Immature natural killer cell (primary cell): ENCODE data around the gene RASGRF2. TPM values are rescaled to one million over a fixed set of nuclear protein-coding genes. Genes with fewer than 3 reads are reported as not detected.

Source experiments
- DNase-seq, 3 donors: peaks; one replicate each; pipeline ENCODE4 v3.0.0; 2022; ENCODE audit warnings: mixed read lengths in 1 of 3
- H3K27ac Mint-ChIP-seq, 6 donors: one replicate each; pipeline ENCODE4 v1.8.0; 2020; ENCODE audit warnings: mixed read lengths in 6 of 6, mild to moderate bottlenecking in 5 of 6, inconsistent platforms in 4 of 6, moderate library complexity in 3 of 6
- H3K27me3 Mint-ChIP-seq, 3 donors: one replicate each; pipeline ENCODE4 v1.8.0; 2020 to 2021; ENCODE audit warnings: low read depth in 3 of 3, mild to moderate bottlenecking in 3 of 3, mixed read lengths in 3 of 3, moderate library complexity in 3 of 3, inconsistent platforms in 1 of 3
- H3K36me3 Mint-ChIP-seq, 3 donors: one replicate each; pipeline ENCODE4 v1.8.0; 2020; ENCODE audit warnings: mixed read lengths in 3 of 3, inconsistent platforms in 2 of 3, mild to moderate bottlenecking in 2 of 3
- H3K4me1 Mint-ChIP-seq, 2 donors: one replicate each; pipeline ENCODE4 v1.8.0; 2020; ENCODE audit warnings: inconsistent platforms in 2 of 2, mild to moderate bottlenecking in 2 of 2, mixed read lengths in 2 of 2, moderate library complexity in 1 of 2
- H3K4me3 Mint-ChIP-seq, 5 donors: one replicate each; pipeline ENCODE4 v1.8.0; 2020; ENCODE audit warnings: mild to moderate bottlenecking in 5 of 5, mixed read lengths in 5 of 5, inconsistent platforms in 3 of 5, moderate library complexity in 3 of 5
- H3K9me3 Mint-ChIP-seq, 6 donors: one replicate each; pipeline ENCODE4 v1.8.0; 2020; ENCODE audit warnings: mild to moderate bottlenecking in 6 of 6, mixed read lengths in 6 of 6, inconsistent platforms in 4 of 6, moderate library complexity in 3 of 6
- polyA plus RNA-seq, 3 donors: library from polyadenylated mRNA; unstranded; fragments of 300-500 nt; fragmentation: Illumina TruSeq; gene quantifications; one replicate each; pipeline ENCODE4 v1.2.3, GENCODE V29; 2021

Gene RASGRF2
- 1 to 10 TPM in 2 of 3 donors, under 1 TPM in 1; 0.17 to 3.8 (median 1.5) TPM for polyA plus RNA-seq

- peaks cover 42 to 49% of the 10 kb centered on the region in 2 donors for H3K4me1 Mint-ChIP-seq
- H3K27ac Mint-ChIP-seq: peak within 1 kb of the TSS; percentile 43 to 89 (median 61)
- H3K36me3 Mint-ChIP-seq: peaks cover 0 to 4% (median 0%) of the 10 kb centered on the region in 3 donors
- H3K9me3 Mint-ChIP-seq: peaks cover 0 to 5% (median 0%) of the 10 kb centered on the region in 6 donors
- peaks cover 5 to 29% (median 17%) of the 10 kb centered on the region in 3 donors for H3K27me3 Mint-ChIP-seq
- peak in 2 of 3 donors; percentile 9 to 12 for DNase-seq
- H3K4me3 Mint-ChIP-seq: peak within 1 kb of the TSS; percentile 82 to 91 (median 90)
Observed at GRCh38 chr5:80959768-80960442, at the start of gene RASGRF2. TSS of gene RASGRF2 (plus strand) at chr5:80960363. CDS start at chr5:80960739, 376 bp downstream.

GRCh38 chr5:80912479-80912878, 47.7 kb upstream of the RASGRF2 start:
- DNase-seq: no peak
- Mint-ChIP-seq H3K4me3 (no peak overlapping the region), H3K27ac (no peak overlapping the region), H3K36me3 (peaks cover 0 to 14% (median 12%) of the 10 kb centered on the region in 3 donors), H3K4me1 (no peaks in the 10 kb centered on the region), H3K27me3 (peaks cover 0 to 2% (median 0%) of the 10 kb centered on the region in 3 donors), H3K9me3 (no peaks in the 10 kb centered on the region)

GRCh38 chr5:80915716-80916115, 44.4 kb upstream of the RASGRF2 start:
- Mint-ChIP-seq H3K4me3 (no peak overlapping the region), H3K4me1 (no peaks in the 10 kb centered on the region), H3K27me3 (no peaks in the 10 kb centered on the region), H3K9me3 (no peaks in the 10 kb centered on the region), H3K36me3 (peaks cover 0 to 8% (median 8%) of the 10 kb centered on the region in 3 donors), H3K27ac (no peak overlapping the region)
- DNase-seq: no peak

- Mint-ChIP-seq H3K36me3 (peaks cover 0 to 8% (median 5%) of the 10 kb centered on the region in 3 donors), H3K9me3 (no peaks in the 10 kb centered on the region), H3K27me3 (no peaks in the 10 kb centered on the region), H3K4me1 (no peaks in the 10 kb centered on the region), H3K4me3 (no peak overlapping the region), H3K27ac (no peak overlapping the region)
- DNase-seq: no peak
Observed at GRCh38 chr5:80916676-80917075, 43.5 kb upstream of the RASGRF2 start.

- Mint-ChIP-seq H3K36me3 (peaks cover 0 to 3% (median 3%) of the 10 kb centered on the region in 3 donors), H3K4me3 (no peak overlapping the region), H3K4me1 (no peaks in the 10 kb centered on the region), H3K9me3 (no peaks in the 10 kb centered on the region), H3K27me3 (no peaks in the 10 kb centered on the region), H3K27ac (no peak overlapping the region)
- no peak for DNase-seq
Observed at GRCh38 chr5:80917631-80918030, 42.5 kb upstream of the RASGRF2 start.

GRCh38 chr5:80919678-80920196, 40.4 kb upstream of the RASGRF2 start:
- H3K27ac Mint-ChIP-seq: no peak overlapping the region
- H3K36me3 Mint-ChIP-seq: peaks cover 0 to 4% (median 0%) of the 10 kb centered on the region in 3 donors
- H3K9me3 Mint-ChIP-seq: no peaks in the 10 kb centered on the region
- no peaks in the 10 kb centered on the region for H3K4me1 Mint-ChIP-seq
- no peak overlapping the region for H3K4me3 Mint-ChIP-seq
- H3K27me3 Mint-ChIP-seq: no peaks in the 10 kb centered on the region
- DNase-seq: no peak

GRCh38 chr5:80920333-80920732, 39.8 kb upstream of the RASGRF2 start:
- Mint-ChIP-seq H3K9me3 (no peaks in the 10 kb centered on the region), H3K27ac (no peak overlapping the region), H3K4me3 (no peak overlapping the region), H3K36me3 (peaks cover 0 to 4% (median 0%) of the 10 kb centered on the region in 3 donors), H3K27me3 (no peaks in the 10 kb centered on the region), H3K4me1 (no peaks in the 10 kb centered on the region)
- DNase-seq: no peak

GRCh38 chr5:80921026-80921425, 39.1 kb upstream of the RASGRF2 start:
- no peaks in the 10 kb centered on the region for H3K9me3 Mint-ChIP-seq
- H3K27ac Mint-ChIP-seq: no peak overlapping the region
- peaks cover 0 to 4% (median 0%) of the 10 kb centered on the region in 3 donors for H3K36me3 Mint-ChIP-seq
- H3K4me3 Mint-ChIP-seq: no peak overlapping the region
- no peak for DNase-seq
- H3K4me1 Mint-ChIP-seq: no peaks in the 10 kb centered on the region
- H3K27me3 Mint-ChIP-seq: no peaks in the 10 kb centered on the region

- H3K4me1 Mint-ChIP-seq: no peaks in the 10 kb centered on the region
- peaks cover 0 to 5% (median 0%) of the 10 kb centered on the region in 3 donors for H3K27me3 Mint-ChIP-seq
- no peak for DNase-seq
- H3K4me3 Mint-ChIP-seq: no peak overlapping the region
- H3K27ac Mint-ChIP-seq: no peak overlapping the region
- H3K9me3 Mint-ChIP-seq: peaks cover 0 to 2% (median 0%) of the 10 kb centered on the region in 6 donors
- H3K36me3 Mint-ChIP-seq: peaks cover 0 to 4% (median 0%) of the 10 kb centered on the region in 3 donors
Observed at GRCh38 chr5:80925931-80926330, 34.2 kb upstream of the RASGRF2 start.

GRCh38 chr5:80926536-80926935, 33.6 kb upstream of the RASGRF2 start:
- peaks cover 0 to 4% (median 0%) of the 10 kb centered on the region in 3 donors for H3K36me3 Mint-ChIP-seq

GRCh38 chr5:80926979-80927656, 33.0 kb upstream of the RASGRF2 start:
- Mint-ChIP-seq H3K36me3 (peaks cover 0 to 4% (median 0%) of the 10 kb centered on the region in 3 donors), H3K27ac (no peak overlapping the region), H3K27me3 (peaks cover 0 to 5% (median 0%) of the 10 kb centered on the region in 3 donors), H3K4me3 (no peak overlapping the region), H3K4me1 (no peaks in the 10 kb centered on the region), H3K9me3 (peaks cover 0 to 2% (median 0%) of the 10 kb centered on the region in 6 donors)
- no peak for DNase-seq

More at GRCh38 chr5:80926536-80926935, 33.6 kb upstream of the RASGRF2 start:
- Mint-ChIP-seq H3K9me3 (peaks cover 0 to 2% (median 0%) of the 10 kb centered on the region in 6 donors), H3K4me3 (no peak overlapping the region), H3K27ac (no peak overlapping the region), H3K4me1 (no peaks in the 10 kb centered on the region), H3K27me3 (peaks cover 0 to 5% (median 0%) of the 10 kb centered on the region in 3 donors)
- DNase-seq: no peak

- Mint-ChIP-seq H3K27me3 (peaks cover 0 to 5% (median 0%) of the 10 kb centered on the region in 3 donors), H3K36me3 (no peaks in the 10 kb centered on the region), H3K9me3 (peaks cover 0 to 2% (median 0%) of the 10 kb centered on the region in 6 donors), H3K4me3 (no peak overlapping the region), H3K27ac (no peak overlapping the region), H3K4me1 (no peaks in the 10 kb centered on the region)
- no peak for DNase-seq
Observed at GRCh38 chr5:80928073-80928472, 32.1 kb upstream of the RASGRF2 start.

- no peaks in the 10 kb centered on the region for H3K36me3 Mint-ChIP-seq
- H3K9me3 Mint-ChIP-seq: peaks cover 0 to 2% (median 0%) of the 10 kb centered on the region in 6 donors
- H3K27me3 Mint-ChIP-seq: peaks cover 0 to 5% (median 2%) of the 10 kb centered on the region in 3 donors
- H3K27ac Mint-ChIP-seq: no peak overlapping the region
- H3K4me1 Mint-ChIP-seq: no peaks in the 10 kb centered on the region
- no peak for DNase-seq
- no peak overlapping the region for H3K4me3 Mint-ChIP-seq
Observed at GRCh38 chr5:80930940-80931339, 29.2 kb upstream of the RASGRF2 start.

GRCh38 chr5:80931411-80931810, 28.8 kb upstream of the RASGRF2 start:
- DNase-seq: no peak
- no peaks in the 10 kb centered on the region for H3K4me1 Mint-ChIP-seq
- no peak overlapping the region for H3K27ac Mint-ChIP-seq
- H3K36me3 Mint-ChIP-seq: no peaks in the 10 kb centered on the region
- no peak overlapping the region for H3K4me3 Mint-ChIP-seq
- H3K9me3 Mint-ChIP-seq: peaks cover 0 to 2% (median 0%) of the 10 kb centered on the region in 6 donors
- H3K27me3 Mint-ChIP-seq: peaks cover 0 to 5% (median 2%) of the 10 kb centered on the region in 3 donors
